Gastrocnemius medialis (tissue), 4 donors: ENCODE measurements around the gene SHQ1. TPM values are rescaled to one million over a fixed set of nuclear protein-coding genes. Genes with fewer than 3 reads are reported as not detected.

Experiments used
- total RNA-seq, 4 donors: library from RNA; depleted of rRNA; stranded (reverse); fragments of >200 nt; gene quantifications; one replicate each; pipeline versions ENCODE4 v1.1.0 to v1.2.3, GENCODE V29; 2016

SHQ1 gene
- total RNA-seq, 4 donors from 2014 or later = 9.2 to 15.0 (median 12.6) TPM

Other genes with a start within 250 kb of the SHQ1 start
- under 1 TPM in 3 of 4 donors, not detected in 1; 0.31 to 0.94 (median 0.38) TPM for gene GXYLT2, start 39.6 kb upstream of the SHQ1 start, total RNA-seq
- gene PPP4R2, start 148.4 kb upstream of the SHQ1 start, total RNA-seq = 10 to 100 TPM; 31.0 to 60.5 (median 47.0) TPM
- gene EBLN2, start 213.2 kb upstream of the SHQ1 start, total RNA-seq = 1 to 10 TPM in 1 of 4 donors, under 1 TPM in 3; 0.18 to 4.8 (median 0.65) TPM